Chondrocyte (in vitro differentiated cells): ENCODE results near the gene OGFOD2. TPM values are rescaled to one million over a fixed set of nuclear protein-coding genes. Genes with fewer than 3 reads are reported as not detected.
A peak's percentile ranks its signal among the peaks of the same experiment; 100 is the strongest.

Experiments
- DNase-seq: peaks from one replicate; pipeline ENCODE4 v3.0.0; 2021; ENCODE audit warnings: mixed read lengths, low spot score
- H3K27ac Mint-ChIP-seq: one replicate; pipeline ENCODE4 v1.8.0; 2021; ENCODE audit warnings: mild to moderate bottlenecking, moderate library complexity, mixed read lengths; ENCODE audit not compliant: unreplicated experiment
- H3K27me3 Mint-ChIP-seq: 2 replicates; pipeline ENCODE4 v1.8.0; 2021; ENCODE audit warnings: low read depth, mixed read lengths
- H3K36me3 Mint-ChIP-seq: 2 replicates; pipeline ENCODE4 v1.8.0; 2021; ENCODE audit warnings: low read depth, mixed read lengths
- H3K4me1 Mint-ChIP-seq: 2 replicates; pipeline ENCODE4 v1.8.0; 2021; ENCODE audit warnings: low read depth, mild to moderate bottlenecking, mixed read lengths
- H3K4me3 Mint-ChIP-seq: one replicate; pipeline ENCODE4 v1.8.0; 2021; ENCODE audit warnings: mild to moderate bottlenecking, moderate library complexity, mixed read lengths; ENCODE audit not compliant: unreplicated experiment
- H3K9me3 Mint-ChIP-seq: 2 replicates; pipeline ENCODE4 v1.8.0; 2021; ENCODE audit warnings: low read depth, mixed read lengths
- total RNA-seq: library from RNA; stranded (reverse); gene quantifications from 3 replicates; pipeline ENCODE4 v1.2.1, GENCODE V29; 2021
- TF ChIP-seq, protein P1 (sequence below): fragments of 200-600 bp; sonication (generic); IDR thresholded peaks from 2 replicates; pipeline ENCODE4 v1.5.0; 2021; ENCODE audit warnings: antibody characterized with exemption, mild to moderate bottlenecking, moderate library complexity

Gene OGFOD2
- total RNA-seq, 1 donor from 2014 or later = 12.0 TPM

GRCh38 chr12:122997343-122998250, 22.6 kb downstream of the OGFOD2 start:
- no peaks in the 10 kb centered on the region for H3K27me3 Mint-ChIP-seq
- peaks cover 3% of the 10 kb centered on the region for H3K36me3 Mint-ChIP-seq
- no peak overlapping the region for H3K4me3 Mint-ChIP-seq
- no peak overlapping the region for H3K27ac Mint-ChIP-seq
- peak; percentile 93 for DNase-seq
- H3K4me1 Mint-ChIP-seq = no peaks in the 10 kb centered on the region
- no peaks in the 10 kb centered on the region for H3K9me3 Mint-ChIP-seq
- TF ChIP-seq, protein P1, sequence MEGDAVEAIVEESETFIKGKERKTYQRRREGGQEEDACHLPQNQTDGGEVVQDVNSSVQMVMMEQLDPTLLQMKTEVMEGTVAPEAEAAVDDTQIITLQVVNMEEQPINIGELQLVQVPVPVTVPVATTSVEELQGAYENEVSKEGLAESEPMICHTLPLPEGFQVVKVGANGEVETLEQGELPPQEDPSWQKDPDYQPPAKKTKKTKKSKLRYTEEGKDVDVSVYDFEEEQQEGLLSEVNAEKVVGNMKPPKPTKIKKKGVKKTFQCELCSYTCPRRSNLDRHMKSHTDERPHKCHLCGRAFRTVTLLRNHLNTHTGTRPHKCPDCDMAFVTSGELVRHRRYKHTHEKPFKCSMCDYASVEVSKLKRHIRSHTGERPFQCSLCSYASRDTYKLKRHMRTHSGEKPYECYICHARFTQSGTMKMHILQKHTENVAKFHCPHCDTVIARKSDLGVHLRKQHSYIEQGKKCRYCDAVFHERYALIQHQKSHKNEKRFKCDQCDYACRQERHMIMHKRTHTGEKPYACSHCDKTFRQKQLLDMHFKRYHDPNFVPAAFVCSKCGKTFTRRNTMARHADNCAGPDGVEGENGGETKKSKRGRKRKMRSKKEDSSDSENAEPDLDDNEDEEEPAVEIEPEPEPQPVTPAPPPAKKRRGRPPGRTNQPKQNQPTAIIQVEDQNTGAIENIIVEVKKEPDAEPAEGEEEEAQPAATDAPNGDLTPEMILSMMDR = no peak

DNA sequence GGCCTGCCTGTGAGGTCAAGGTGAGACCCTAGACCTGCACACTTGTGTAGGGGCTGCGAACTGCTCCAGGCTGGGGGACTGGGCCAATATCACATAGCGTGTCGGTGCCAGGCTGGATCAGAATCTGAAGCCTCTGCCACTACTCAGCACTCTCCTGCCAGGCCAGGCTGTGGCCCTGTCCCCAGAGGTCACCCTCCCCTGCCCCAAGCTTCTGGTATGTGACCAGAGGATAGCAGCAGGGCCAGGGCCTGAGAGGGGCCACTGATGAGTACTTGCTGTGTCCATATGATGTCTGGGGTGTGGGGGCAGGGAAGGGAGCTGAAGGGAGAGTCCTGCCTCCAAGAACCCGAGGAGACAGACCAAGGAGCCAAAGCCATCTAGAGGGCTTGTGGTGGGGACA, 23.3 kb downstream of the OGFOD2 start:
- no peak overlapping the region for H3K4me3 Mint-ChIP-seq
- peak; percentile 85 for DNase-seq
- no peaks in the 10 kb centered on the region for H3K27me3 Mint-ChIP-seq
- TF ChIP-seq, protein P1 = no peak
- no peak overlapping the region for H3K27ac Mint-ChIP-seq
- no peaks in the 10 kb centered on the region for H3K4me1 Mint-ChIP-seq
- peaks cover 3% of the 10 kb centered on the region for H3K36me3 Mint-ChIP-seq
- H3K9me3 Mint-ChIP-seq = no peaks in the 10 kb centered on the region

GRCh38 chr12:122999196-122999946, 24.3 kb downstream of the OGFOD2 start:
- Mint-ChIP-seq H3K4me3 (no peak overlapping the region), H3K27ac (no peak overlapping the region), H3K9me3 (no peaks in the 10 kb centered on the region), H3K27me3 (no peaks in the 10 kb centered on the region), H3K36me3 (peaks cover 4% of the 10 kb centered on the region), H3K4me1 (no peaks in the 10 kb centered on the region)
- TF ChIP-seq, protein P1 = no peak
- peak; percentile 74 for DNase-seq

DNA sequence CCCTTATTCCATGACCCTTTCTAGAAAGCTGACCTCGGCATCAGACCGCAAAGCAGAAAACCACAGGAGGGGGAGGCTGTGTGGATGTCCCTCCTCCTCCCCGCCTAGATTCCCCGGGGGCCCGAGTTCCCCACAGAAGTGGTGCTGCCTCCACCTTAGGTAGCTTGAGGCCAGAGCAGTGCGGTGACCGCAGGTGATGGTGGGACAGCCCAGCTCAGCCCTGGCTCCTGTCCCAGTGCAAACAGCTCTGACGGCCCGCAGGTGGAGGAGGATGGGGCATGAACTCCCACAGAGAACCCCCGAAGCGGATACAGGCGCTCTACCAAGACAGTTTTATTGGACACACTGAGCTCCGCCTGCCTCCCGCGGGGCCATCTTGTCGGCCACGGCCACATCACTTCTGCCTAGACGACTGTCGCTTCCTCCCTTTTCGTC, 25.0 kb downstream of the OGFOD2 start:
- peaks cover 5% of the 10 kb centered on the region for H3K36me3 Mint-ChIP-seq
- no peak overlapping the region for H3K27ac Mint-ChIP-seq
- no peak overlapping the region for H3K4me3 Mint-ChIP-seq
- no peaks in the 10 kb centered on the region for H3K9me3 Mint-ChIP-seq
- TF ChIP-seq, protein P1 = no peak
- no peaks in the 10 kb centered on the region for H3K4me1 Mint-ChIP-seq
- H3K27me3 Mint-ChIP-seq = no peaks in the 10 kb centered on the region
- DNase-seq = peak; percentile 71

- no peaks in the 10 kb centered on the region for H3K27me3 Mint-ChIP-seq
- H3K27ac Mint-ChIP-seq = no peak overlapping the region
- peak; percentile 85 for DNase-seq
- peaks cover 5% of the 10 kb centered on the region for H3K36me3 Mint-ChIP-seq
- H3K9me3 Mint-ChIP-seq = no peaks in the 10 kb centered on the region
- no peaks in the 10 kb centered on the region for H3K4me1 Mint-ChIP-seq
- H3K4me3 Mint-ChIP-seq = no peak overlapping the region
- TF ChIP-seq, protein P1 = no peak
Observed at GRCh38 chr12:123000578-123000977, 25.5 kb downstream of the OGFOD2 start.
